WERI-Rb-1 (cell line): ENCODE results near the gene FOXD2.

Source experiments
- DNase-seq: peaks from one replicate; pipeline ENCODE4 v3.0.0-alpha.2; 2020
- H3K27ac ChIP-seq: fragments of 250-450 bp; sonication (Bioruptor Pico); 2 replicates; pipeline ENCODE4 v1.5.1; 2020; ENCODE audit warnings: mild to moderate bottlenecking, moderate library complexity
- H3K27me3 ChIP-seq: fragments of 250-450 bp; sonication (Bioruptor Pico); 2 replicates; pipeline ENCODE4 v1.5.1; 2021; ENCODE audit warnings: mild to moderate bottlenecking, low read depth, moderate library complexity; ENCODE audit not compliant: insufficient read depth, severe bottlenecking
- H3K36me3 ChIP-seq: fragments of 250-450 bp; sonication (Bioruptor Pico); 2 replicates; pipeline ENCODE4 v1.5.1; 2020; ENCODE audit warnings: mild to moderate bottlenecking, moderate library complexity
- H3K4me3 ChIP-seq: 2 replicates; pipeline ENCODE4 v1.5.1; 2011; ENCODE audit warnings: low read depth, mild to moderate bottlenecking, control low read depth, low read length
- H3K9me3 ChIP-seq: fragments of 250-450 bp; sonication (Bioruptor Pico); 2 replicates; pipeline ENCODE4 v1.5.1; 2021; ENCODE audit warnings: mild to moderate bottlenecking, moderate library complexity; ENCODE audit not compliant: severe bottlenecking
- TF ChIP-seq, protein P1 (sequence below): IDR thresholded peaks from 2 replicates; pipeline ENCODE4 v1.5.1; 2011; ENCODE audit warnings: low read depth, mild to moderate bottlenecking, control low read depth, inconsistent platforms, low read length

Gene FOXD2

DNA sequence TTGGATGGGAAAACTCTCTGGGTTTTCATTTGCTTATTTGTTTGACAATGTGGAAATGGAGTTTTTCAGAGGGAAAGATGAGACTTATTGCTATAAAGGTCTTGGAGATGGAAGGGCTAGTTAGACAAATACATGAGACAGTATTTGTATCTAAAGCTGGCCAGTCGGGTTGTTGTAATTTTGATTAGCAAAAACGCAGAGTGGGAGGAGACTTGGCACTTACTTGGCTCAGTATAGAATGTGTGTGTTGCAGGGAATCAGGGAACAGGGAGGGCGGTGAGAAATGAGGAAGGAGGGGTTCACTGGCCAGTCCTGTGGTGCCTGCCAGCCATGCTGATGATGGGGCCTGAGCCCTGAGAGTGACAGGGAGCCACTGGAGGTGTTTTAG lies 27.8 kb upstream of the FOXD2 start:
- no peaks in the 10 kb centered on the region for H3K36me3 ChIP-seq
- H3K27me3 ChIP-seq, result no peaks in the 10 kb centered on the region
- DNase-seq, result no peak
- no peaks in the 10 kb centered on the region for H3K9me3 ChIP-seq
- no peak overlapping the region for H3K27ac ChIP-seq
- TF ChIP-seq, protein P1, sequence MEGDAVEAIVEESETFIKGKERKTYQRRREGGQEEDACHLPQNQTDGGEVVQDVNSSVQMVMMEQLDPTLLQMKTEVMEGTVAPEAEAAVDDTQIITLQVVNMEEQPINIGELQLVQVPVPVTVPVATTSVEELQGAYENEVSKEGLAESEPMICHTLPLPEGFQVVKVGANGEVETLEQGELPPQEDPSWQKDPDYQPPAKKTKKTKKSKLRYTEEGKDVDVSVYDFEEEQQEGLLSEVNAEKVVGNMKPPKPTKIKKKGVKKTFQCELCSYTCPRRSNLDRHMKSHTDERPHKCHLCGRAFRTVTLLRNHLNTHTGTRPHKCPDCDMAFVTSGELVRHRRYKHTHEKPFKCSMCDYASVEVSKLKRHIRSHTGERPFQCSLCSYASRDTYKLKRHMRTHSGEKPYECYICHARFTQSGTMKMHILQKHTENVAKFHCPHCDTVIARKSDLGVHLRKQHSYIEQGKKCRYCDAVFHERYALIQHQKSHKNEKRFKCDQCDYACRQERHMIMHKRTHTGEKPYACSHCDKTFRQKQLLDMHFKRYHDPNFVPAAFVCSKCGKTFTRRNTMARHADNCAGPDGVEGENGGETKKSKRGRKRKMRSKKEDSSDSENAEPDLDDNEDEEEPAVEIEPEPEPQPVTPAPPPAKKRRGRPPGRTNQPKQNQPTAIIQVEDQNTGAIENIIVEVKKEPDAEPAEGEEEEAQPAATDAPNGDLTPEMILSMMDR, result no peak
- no peak overlapping the region for H3K4me3 ChIP-seq

DNA sequence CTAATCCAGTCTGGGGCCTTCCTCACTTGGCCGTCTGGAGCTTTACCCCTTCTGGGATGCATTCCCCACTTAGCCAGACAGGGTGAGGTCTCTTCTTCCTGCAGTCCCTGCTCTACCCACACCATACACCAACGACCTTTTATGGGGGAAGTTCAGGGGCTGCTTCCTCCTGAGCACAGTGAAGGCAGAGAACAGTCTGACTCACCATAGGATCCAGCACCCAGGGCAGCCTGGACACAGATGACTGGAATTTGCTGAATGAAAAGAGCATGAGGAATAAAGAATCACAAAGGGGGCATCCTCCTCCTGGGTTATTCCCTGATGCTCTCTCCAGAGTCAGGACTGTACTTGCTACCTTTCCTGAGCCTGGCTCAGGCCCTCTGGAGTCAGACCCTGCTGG lies 26.4 kb upstream of the FOXD2 start:
- TF ChIP-seq, protein P1, result no peak
- Histone ChIP-seq H3K27ac (no peak overlapping the region), H3K27me3 (no peaks in the 10 kb centered on the region), H3K4me3 (no peak overlapping the region), H3K9me3 (no peaks in the 10 kb centered on the region), H3K36me3 (no peaks in the 10 kb centered on the region)
- no peak for DNase-seq

DNA sequence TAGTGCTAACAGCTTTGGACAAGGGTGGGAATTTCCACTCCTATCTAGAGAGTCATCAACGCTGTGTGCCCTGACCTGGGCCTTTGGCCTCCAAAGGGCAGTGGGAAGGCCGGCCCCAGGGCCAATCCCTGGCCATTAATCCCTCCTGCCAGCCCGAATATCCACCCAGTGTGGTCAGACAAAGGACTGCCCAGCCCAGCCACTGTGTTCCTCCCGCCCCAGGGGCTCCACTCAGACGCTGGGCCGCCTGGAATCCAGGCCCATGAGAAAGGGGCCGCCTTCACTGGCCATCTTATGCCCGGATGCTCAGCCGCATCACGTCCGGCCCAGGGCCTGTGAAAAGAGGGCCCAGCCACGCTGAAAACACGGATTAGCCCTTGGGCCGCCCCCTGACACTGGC lies 25.4 kb upstream of the FOXD2 start:
- H3K27ac ChIP-seq, result no peak overlapping the region

DNA sequence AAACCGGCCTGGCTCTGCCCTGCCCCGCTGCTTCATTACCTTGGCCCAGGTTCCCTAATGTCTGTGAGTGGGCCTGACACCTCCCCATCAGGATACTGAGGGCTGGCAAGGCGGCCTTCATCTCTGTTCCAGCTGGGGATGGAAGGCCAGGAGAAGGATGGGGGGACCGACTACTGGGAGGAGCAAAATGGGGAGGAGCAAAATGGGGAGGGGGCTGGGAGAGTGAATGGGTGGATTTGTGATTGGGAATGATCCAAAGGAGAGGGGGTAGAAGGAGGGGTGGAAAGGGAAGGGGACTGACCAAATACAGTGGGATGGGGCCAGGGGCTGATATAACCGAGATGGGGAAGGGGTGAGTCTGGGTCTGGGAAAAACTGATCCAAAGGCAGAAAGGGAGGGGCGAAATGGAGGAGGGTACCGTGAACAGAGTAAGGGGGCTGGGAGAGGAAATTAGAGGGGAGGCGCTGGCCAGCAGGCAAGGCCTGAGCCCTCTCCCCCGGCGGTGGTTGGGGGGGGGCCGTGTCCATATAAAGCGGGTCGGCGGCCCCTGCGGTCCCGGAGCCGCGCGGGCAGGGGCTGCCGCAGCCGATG lies 22.0 kb upstream of the FOXD2 start, which contains the start of gene FOXE3:
Gene FOXE3 (plus strand): TSS at position 558 of the 591 bp plus-strand sequence. CDS start 31 bp downstream, at position 589.
- Histone ChIP-seq H3K27me3 (no peaks in the 10 kb centered on the region), H3K36me3 (no peaks in the 10 kb centered on the region), H3K4me3 (no peak within 1 kb of the TSS)

More for the DNA sequence above, 25.4 kb upstream of the FOXD2 start:
- Histone ChIP-seq H3K27me3 (no peaks in the 10 kb centered on the region), H3K9me3 (no peaks in the 10 kb centered on the region), H3K36me3 (no peaks in the 10 kb centered on the region), H3K4me3 (no peak overlapping the region)
- TF ChIP-seq, protein P1, result no peak
- no peak for DNase-seq

DNA sequence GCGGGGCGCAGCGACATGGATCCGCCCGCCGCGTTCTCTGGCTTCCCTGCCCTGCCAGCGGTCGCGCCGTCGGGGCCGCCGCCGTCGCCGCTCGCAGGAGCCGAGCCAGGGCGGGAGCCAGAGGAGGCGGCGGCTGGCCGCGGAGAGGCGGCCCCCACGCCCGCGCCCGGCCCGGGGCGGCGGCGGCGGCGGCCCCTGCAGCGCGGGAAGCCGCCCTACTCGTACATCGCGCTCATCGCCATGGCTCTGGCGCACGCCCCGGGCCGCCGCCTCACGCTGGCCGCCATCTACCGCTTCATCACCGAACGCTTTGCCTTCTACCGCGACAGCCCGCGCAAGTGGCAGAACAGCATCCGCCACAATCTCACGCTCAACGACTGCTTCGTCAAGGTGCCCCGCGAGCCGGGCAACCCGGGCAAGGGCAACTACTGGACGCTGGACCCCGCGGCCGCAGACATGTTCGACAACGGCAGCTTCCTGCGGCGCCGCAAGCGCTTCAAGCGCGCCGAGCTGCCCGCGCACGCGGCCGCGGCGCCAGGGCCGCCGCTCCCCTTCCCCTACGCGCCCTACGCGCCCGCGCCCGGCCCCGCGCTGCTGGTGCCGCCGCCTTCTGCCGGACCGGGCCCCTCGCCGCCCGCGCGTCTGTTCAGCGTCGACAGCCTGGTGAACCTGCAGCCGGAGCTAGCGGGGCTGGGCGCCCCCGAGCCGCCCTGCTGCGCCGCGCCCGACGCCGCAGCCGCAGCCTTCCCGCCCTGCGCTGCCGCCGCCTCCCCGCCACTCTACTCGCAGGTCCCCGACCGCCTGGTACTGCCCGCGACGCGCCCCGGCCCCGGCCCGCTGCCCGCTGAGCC lies 21.3 kb upstream of the FOXD2 start:
- DNase-seq, result no peak
- no peaks in the 10 kb centered on the region for H3K9me3 ChIP-seq
- no peak overlapping the region for H3K27ac ChIP-seq
- TF ChIP-seq, protein P1, result no peak
- H3K4me3 ChIP-seq, result no peak overlapping the region
- H3K36me3 ChIP-seq, result no peaks in the 10 kb centered on the region
- no peaks in the 10 kb centered on the region for H3K27me3 ChIP-seq

More for the DNA sequence above, 22.0 kb upstream of the FOXD2 start, which contains the start of gene FOXE3:
- Histone ChIP-seq H3K27ac (no peak within 1 kb of the TSS), H3K9me3 (no peaks in the 10 kb centered on the region)
- TF ChIP-seq, protein P1, result no peak
- DNase-seq, result no peak
